Measurements from ENCODE around the gene JPH4. TPM values are rescaled to one million over a fixed set of nuclear protein-coding genes. Genes with fewer than 3 reads are reported as not detected.
"Not testable (repeated sequence)": the region's sequence is repeated elsewhere in the genome, so short reads cannot be mapped to it uniquely, and the experiment has no call there.

Gene JPH4
- total RNA-seq, 8 experiments from 2014 or later = 1.6 to 41.5 (median 21.9) TPM

DNA sequence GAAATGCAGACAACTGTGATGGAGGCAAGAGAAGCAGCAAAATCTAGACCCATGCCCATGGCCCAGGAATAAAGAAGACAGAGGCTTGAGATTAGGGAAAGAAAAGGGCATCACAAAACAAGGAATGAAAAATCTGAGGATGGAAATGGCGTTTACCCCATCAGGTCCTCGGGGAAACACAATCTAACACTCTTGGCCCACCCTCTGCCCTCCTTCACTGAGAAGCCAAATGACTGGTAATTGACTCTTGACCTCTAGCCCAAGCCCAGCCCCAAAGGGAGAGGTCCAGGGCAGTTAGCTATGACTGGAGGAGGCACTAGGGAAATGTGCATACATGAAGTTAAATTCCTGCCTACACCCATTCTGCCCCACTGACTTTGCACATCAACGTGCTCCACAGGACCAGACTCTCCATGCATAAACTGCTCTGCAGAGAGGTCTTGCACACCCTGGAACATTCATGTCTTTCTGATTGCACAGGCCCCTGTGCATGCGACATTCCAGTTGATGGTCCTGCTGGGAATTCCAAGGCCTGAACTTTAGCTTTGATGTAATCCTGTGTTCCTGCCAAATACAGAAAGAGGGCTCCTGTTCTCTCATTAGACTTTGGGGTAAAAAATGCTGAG is 32.7 kb downstream of the JPH4 start:
- ATAC-seq (replicated peaks in 6 of 8) = peak in 3 of 8 experiments; percentile 63 to 76 (median 75)
- no peak overlapping the region for H3K27ac ChIP-seq

DNA sequence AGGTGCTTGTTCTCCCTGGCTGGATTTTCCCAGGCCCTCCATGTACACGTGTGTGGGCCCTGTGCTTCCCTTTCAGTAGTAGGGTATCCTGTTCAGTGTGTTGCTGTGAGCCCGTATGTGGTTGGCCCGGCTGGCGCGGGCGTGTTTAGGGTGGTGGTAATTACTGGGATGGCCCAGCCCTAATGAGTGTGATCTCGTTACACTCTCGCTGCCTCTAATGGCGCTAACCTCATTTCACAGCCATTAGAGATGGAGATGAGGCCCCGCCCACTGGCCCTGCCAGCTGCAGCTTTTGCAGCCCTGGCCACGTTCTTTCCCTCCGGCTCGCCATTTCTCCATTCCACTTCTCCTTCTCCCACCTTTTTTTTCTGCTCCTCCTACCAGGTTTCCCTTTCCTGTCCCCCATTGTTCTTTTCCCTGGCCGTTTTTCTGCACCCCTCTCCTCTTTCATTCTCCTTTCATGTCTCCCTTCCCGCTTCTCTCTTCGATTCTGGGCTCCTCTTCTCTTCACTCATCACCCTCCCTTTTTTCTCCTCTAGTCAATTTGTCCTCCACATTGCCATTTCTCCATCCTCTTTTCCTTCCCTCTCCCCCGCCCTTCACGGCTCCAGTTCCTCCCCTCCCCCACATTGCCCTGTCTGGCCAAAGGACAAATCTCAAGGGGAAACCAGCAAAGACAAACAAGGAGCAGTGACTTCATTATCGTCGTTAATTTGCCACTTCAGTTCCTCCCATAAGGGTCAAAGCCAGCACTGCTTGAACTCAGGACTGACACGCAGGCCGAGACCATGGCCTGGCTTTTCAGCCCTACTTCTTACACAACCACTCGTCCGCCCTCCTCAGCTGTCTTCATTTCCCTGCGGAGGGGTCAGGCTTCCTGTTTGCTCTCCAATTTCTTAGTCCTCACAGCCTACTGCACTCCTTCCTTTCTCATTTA is 33.8 kb downstream of the JPH4 start:
- H3K4me3 ChIP-seq = no peak overlapping the region
- in situ Hi-C loops (cut with MboI; ENCODE audit: low pct_unique_long_range_greater_than_20kb in 2 of 9, low sequenced_read_pairs in 9 of 9, unreplicated experiment in 9 of 9) = no loop called here
- ATAC-seq (replicated peaks in 6 of 8) = peak; percentile 20 to 75 (median 58)

More for the DNA sequence above, 32.7 kb downstream of the JPH4 start:
- H3K4me1 ChIP-seq (replicated peaks in 1 of 2) = peaks cover 61% of the 10 kb centered on the region in 2 donors
- in situ Hi-C loops (cut with MboI; ENCODE audit: low pct_unique_long_range_greater_than_20kb in 2 of 9, low sequenced_read_pairs in 9 of 9, unreplicated experiment in 9 of 9) = no loop called here
- WGBS, 10 experiments = 0 to 80% (median 4%) methylated on average over 1 to 4 of the region's 4 CpGs; no CpG with 5 or more reads in 5 of the 10 experiments
- H3K4me3 ChIP-seq = no peak overlapping the region

DNA sequence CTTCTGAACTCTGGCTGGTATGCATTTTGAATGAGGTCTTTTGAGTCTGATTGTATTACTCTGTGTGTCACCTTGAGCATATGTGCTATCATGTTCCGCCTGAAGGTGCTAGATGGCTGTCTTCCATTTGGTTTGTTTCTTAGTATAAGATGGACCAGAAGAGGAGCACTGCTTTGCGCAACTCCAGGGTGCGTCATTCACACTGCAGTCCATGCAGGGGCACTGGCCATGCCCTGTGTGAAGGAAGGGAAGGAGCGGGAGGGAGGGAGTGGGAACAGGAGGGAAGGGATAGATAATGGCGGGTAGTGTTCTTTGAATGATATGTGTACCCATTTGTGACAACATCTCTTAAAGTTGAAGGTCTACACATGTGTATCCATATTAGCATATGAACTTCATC is 35.2 kb downstream of the JPH4 start:
- H3K4me1 ChIP-seq (replicated peaks in 1 of 2) = peaks cover 56% of the 10 kb centered on the region in 2 donors
- no peak overlapping the region for H3K27ac ChIP-seq
- no peak for ATAC-seq (replicated peaks in 6 of 8)
- in situ Hi-C loops (cut with MboI; ENCODE audit: low pct_unique_long_range_greater_than_20kb in 2 of 9, low sequenced_read_pairs in 9 of 9, unreplicated experiment in 9 of 9) = no loop called here
- no peak overlapping the region for H3K4me3 ChIP-seq
- WGBS, 10 experiments = 80 to 100% (median 100%) methylated on average over 1 to 2 of the region's 5 CpGs; no CpG with 5 or more reads in 2 of the 10 experiments

More for the DNA sequence above, 33.8 kb downstream of the JPH4 start:
- WGBS, 10 experiments = 7 to 63% (median 39%) methylated on average over 3 to 13 of the region's 25 CpGs; no CpG with 5 or more reads in 1 of the 10 experiments
- H3K27ac ChIP-seq = peak overlapping the region; percentile 21 to 67
- peaks cover 56 to 58% of the 10 kb centered on the region in 2 donors for H3K4me1 ChIP-seq (replicated peaks in 1 of 2)

DNA sequence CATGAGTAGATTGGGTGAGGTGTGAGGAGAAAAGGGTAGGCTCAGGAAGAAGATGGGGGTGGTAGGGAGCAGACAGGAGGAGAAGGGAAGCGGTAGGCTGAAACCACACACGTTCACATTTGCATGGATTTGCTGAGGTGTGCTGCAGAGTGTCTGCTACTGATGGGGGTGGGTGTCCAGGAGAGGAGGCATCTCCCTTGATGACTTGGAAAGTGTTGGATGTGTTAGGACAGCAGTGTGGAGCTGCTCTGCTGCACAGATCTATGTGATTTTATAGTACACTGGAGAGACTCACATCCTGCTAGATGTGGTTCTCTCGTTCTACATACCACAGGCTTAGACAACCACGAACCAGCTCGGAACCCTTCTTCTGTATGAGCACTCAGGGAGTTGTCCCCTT is 36.3 kb downstream of the JPH4 start:
- H3K27ac ChIP-seq = no peak overlapping the region
- 69 to 100% (median 80%) methylated on average over 1 to 3 of the region's 5 CpGs; no CpG with 5 or more reads in 3 of the 10 experiments for WGBS, 10 experiments
- peaks cover 56% of the 10 kb centered on the region in 2 donors for H3K4me1 ChIP-seq (replicated peaks in 1 of 2)
- no peak overlapping the region for H3K4me3 ChIP-seq
- in situ Hi-C loops (cut with MboI; ENCODE audit: low pct_unique_long_range_greater_than_20kb in 2 of 9, low sequenced_read_pairs in 9 of 9, unreplicated experiment in 9 of 9) = no loop called here
- ATAC-seq (replicated peaks in 6 of 8) = no peak

- Histone ChIP-seq H3K4me3 (no peak overlapping the region), H3K4me1 (replicated peaks in 1 of 2) (peaks cover 37 to 38% of the 10 kb centered on the region in 2 donors), H3K27ac (no peak overlapping the region)
- in situ Hi-C loops (cut with MboI; ENCODE audit: low pct_unique_long_range_greater_than_20kb in 2 of 9, low sequenced_read_pairs in 9 of 9, unreplicated experiment in 9 of 9) = no loop called here
- no peak for ATAC-seq (replicated peaks in 6 of 8)
- 41 to 100% (median 88%) methylated on average over 1 to 4 of the region's 4 CpGs; no CpG with 5 or more reads in 3 of the 10 experiments for WGBS, 10 experiments
These were observed 38.5 kb downstream of the JPH4 start for GRCh38 chr14:23540141-23540469.

- Histone ChIP-seq H3K27ac (peak overlapping the region; percentile 64 to 90), H3K4me3 (no peak overlapping the region), H3K4me1 (replicated peaks in 1 of 2) (peaks cover 31 to 32% of the 10 kb centered on the region in 2 donors)
- ATAC-seq (replicated peaks in 6 of 8) = peak in 7 of 8 experiments; percentile 9 to 48 (median 38)
- 0 to 45% (median 27%) methylated on average over 2 to 6 of the region's 10 CpGs for WGBS, 10 experiments
- in situ Hi-C loops (cut with MboI; ENCODE audit: low pct_unique_long_range_greater_than_20kb in 2 of 9, low sequenced_read_pairs in 9 of 9, unreplicated experiment in 9 of 9) = no loop called here
These were observed 39.1 kb downstream of the JPH4 start for GRCh38 chr14:23539248-23540140.

GRCh38 chr14:23538785-23539184 is 39.8 kb downstream of the JPH4 start:
- peak overlapping the region; percentile 86 to 90 for H3K27ac ChIP-seq
- 0 to 60% (median 16%) methylated on average over 1 to 5 of the region's 7 CpGs; no CpG with 5 or more reads in 7 of the 10 experiments for WGBS, 10 experiments
- peaks cover 29% of the 10 kb centered on the region in 2 donors for H3K4me1 ChIP-seq (replicated peaks in 1 of 2)
- ATAC-seq (replicated peaks in 6 of 8) = peak; percentile 44 to 93 (median 90)
- no peak overlapping the region for H3K4me3 ChIP-seq
- in situ Hi-C loops (cut with MboI; ENCODE audit: low pct_unique_long_range_greater_than_20kb in 2 of 9, low sequenced_read_pairs in 9 of 9, unreplicated experiment in 9 of 9) = no loop called here

- WGBS, 10 experiments = 0 to 40% (median 28%) methylated on average over 1 to 4 of the region's 10 CpGs; no CpG with 5 or more reads in 3 of the 10 experiments
These were observed 40.4 kb downstream of the JPH4 start for GRCh38 chr14:23538050-23538718.

GRCh38 chr14:23537351-23538049 is 41.1 kb downstream of the JPH4 start:
- in situ Hi-C loops (cut with MboI; ENCODE audit: low pct_unique_long_range_greater_than_20kb in 2 of 9, low sequenced_read_pairs in 9 of 9, unreplicated experiment in 9 of 9) = no loop called here
- 19 to 100% (median 59%) methylated on average over 1 to 7 of the region's 13 CpGs; no CpG with 5 or more reads in 3 of the 10 experiments for WGBS, 10 experiments
- Histone ChIP-seq H3K4me1 (replicated peaks in 1 of 2) (peaks cover 29% of the 10 kb centered on the region in 2 donors), H3K4me3 (peak overlapping the region in 1 of 5 donors; percentile 5), H3K27ac (peak overlapping the region; percentile 86 to 90)
- ATAC-seq (replicated peaks in 6 of 8) = peak; percentile 44 to 88 (median 63)

More at GRCh38 chr14:23538050-23538718, 40.4 kb downstream of the JPH4 start:
- Histone ChIP-seq H3K4me3 (peak overlapping the region in 1 of 5 donors; percentile 5), H3K4me1 (replicated peaks in 1 of 2) (peaks cover 29% of the 10 kb centered on the region in 2 donors), H3K27ac (peak overlapping the region; percentile 86 to 90)
- peak in 6 of 8 experiments; percentile 8 to 34 (median 12) for ATAC-seq (replicated peaks in 6 of 8)
- in situ Hi-C loops (cut with MboI; ENCODE audit: low pct_unique_long_range_greater_than_20kb in 2 of 9, low sequenced_read_pairs in 9 of 9, unreplicated experiment in 9 of 9) = no loop called here

- H3K4me1 ChIP-seq (replicated peaks in 1 of 2) = peaks cover 29% of the 10 kb centered on the region in 2 donors
- WGBS, 10 experiments = 83 to 100% (median 96%) methylated on average over 1 to 4 of the region's 6 CpGs; no CpG with 5 or more reads in 6 of the 10 experiments
- H3K27ac ChIP-seq = peak overlapping the region in 1 of 2 donors; percentile 86
- ATAC-seq (replicated peaks in 6 of 8); H3K4me3 ChIP-seq; in situ Hi-C loops (cut with MboI; ENCODE audit: low pct_unique_long_range_greater_than_20kb in 2 of 9, low sequenced_read_pairs in 9 of 9, unreplicated experiment in 9 of 9): not testable (repeated sequence)
These were observed 41.7 kb downstream of the JPH4 start for GRCh38 chr14:23536906-23537305.

DNA sequence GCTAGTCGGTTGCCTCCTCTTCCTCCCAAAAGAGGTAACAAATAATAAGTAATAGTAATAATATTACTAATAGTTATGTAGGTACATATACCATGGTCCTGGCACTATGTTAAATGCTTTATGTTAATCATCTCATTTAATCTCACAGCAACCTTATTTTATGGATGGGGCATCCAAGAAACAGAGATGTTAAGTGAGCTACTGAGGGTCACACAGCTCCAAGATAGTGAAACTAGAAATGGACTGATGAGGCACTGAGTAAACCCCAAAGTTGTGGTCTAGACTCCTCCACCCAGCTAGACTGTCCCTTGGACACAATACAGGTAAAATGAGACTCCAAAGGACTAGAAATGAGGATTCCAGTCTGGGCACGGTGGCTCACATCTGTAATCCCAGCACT is 42.1 kb downstream of the JPH4 start:
- Histone ChIP-seq H3K4me3 (no peak overlapping the region), H3K27ac (no peak overlapping the region), H3K4me1 (replicated peaks in 1 of 2) (peaks cover 29% of the 10 kb centered on the region in 2 donors)
- WGBS, 10 experiments = 80 to 100% (median 100%) methylated on average over 1 of the region's 2 CpGs; no CpG with 5 or more reads in 6 of the 10 experiments
- no peak for ATAC-seq (replicated peaks in 6 of 8)
- in situ Hi-C loops (cut with MboI; ENCODE audit: low pct_unique_long_range_greater_than_20kb in 2 of 9, low sequenced_read_pairs in 9 of 9, unreplicated experiment in 9 of 9) = no loop called here
